HEK293T (cell line): ENCODE results near the gene CCSER1.

ENCODE experiments used
- FOXK2 ChIP-seq: fragments of 450-650 bp; IDR thresholded peaks from 2 replicates; pipeline ENCODE4 v1.6.1; 2016; ENCODE audit warnings: mild to moderate bottlenecking
- HDGF ChIP-seq: fragments of 450-650 bp; IDR thresholded peaks from 2 replicates; pipeline ENCODE4 v1.6.1; 2017; ENCODE audit warnings: antibody characterized with exemption, borderline replicate concordance
- SP1 ChIP-seq: fragments of 450-650 bp; IDR thresholded peaks from 2 replicates; pipeline ENCODE4 v1.6.1; 2017
- SUZ12 ChIP-seq: fragments of 450-650 bp; IDR thresholded peaks from 2 replicates; pipeline ENCODE4 v1.6.1; 2016; ENCODE audit warnings: mild to moderate bottlenecking
- ZNF384 ChIP-seq: fragments of 450-650 bp; IDR thresholded peaks from 2 replicates; pipeline ENCODE4 v1.6.1; 2016

- TF ChIP-seq HDGF (no peak), SUZ12 (no peak), SP1 (no peak), FOXK2 (no peak), ZNF384 (no peak)
Measured at GRCh38 chr4:91099666-91100065, 972.5 kb downstream of the CCSER1 start.
